Stimulated activated CD8-positive, alpha-beta memory T cell treated with anti-CD3 and anti-CD28 coated beads, Interleukin-12 subunit alpha, Interleukin-12 subunit beta, amount 100 ng/mL, for 4 hours (primary cell): ENCODE results near the gene UGT3A2.
"Not testable (repeated sequence)": the region's sequence is repeated elsewhere in the genome, so short reads cannot be mapped to it uniquely, and the experiment has no call there.

Experiments used
- DNase-seq: peaks from one replicate; pipeline ENCODE4 v3.0.0-alpha.2; 2020; ENCODE audit warnings: low read depth

Gene UGT3A2

DNA sequence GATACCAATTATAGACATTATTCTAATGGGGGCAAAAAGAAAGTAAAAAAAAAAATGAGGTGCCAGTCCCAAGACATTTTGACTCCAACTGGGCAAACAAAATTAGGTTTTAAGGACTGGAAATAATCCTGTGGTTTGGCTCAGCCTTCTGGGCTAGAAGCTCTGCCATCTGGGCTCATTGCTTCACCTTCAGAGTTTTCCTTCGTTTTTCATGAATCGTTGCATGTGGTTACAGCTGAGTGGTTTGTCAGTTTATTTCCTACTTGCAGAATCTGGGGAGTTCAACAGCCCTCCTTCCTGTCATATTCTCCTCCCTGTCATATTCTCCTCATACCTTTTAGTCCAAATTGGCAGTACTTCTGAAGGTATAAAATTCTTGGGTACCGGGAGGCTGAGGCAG, 12.0 kb downstream of the UGT3A2 start:
- no peak for DNase-seq

DNA sequence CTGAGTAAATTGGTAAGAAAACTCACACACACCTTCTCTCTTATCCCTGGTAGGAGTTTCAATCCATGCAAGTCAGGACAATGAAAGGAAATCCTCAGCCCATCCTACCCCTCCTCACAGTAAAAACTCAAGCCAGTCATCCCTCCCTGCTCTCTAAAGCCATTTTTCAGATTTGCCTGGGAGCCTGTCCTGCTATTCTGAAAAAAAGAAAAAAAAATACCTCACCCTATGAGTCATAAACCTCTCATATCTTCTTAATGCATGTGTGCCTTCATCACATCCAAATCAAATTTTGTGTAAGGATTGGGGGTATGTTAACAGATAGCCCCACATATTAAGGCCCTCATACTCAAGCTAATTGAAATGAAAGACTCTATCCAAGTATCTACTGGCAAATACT, 14.1 kb downstream of the UGT3A2 start:
- DNase-seq, result no peak

DNA sequence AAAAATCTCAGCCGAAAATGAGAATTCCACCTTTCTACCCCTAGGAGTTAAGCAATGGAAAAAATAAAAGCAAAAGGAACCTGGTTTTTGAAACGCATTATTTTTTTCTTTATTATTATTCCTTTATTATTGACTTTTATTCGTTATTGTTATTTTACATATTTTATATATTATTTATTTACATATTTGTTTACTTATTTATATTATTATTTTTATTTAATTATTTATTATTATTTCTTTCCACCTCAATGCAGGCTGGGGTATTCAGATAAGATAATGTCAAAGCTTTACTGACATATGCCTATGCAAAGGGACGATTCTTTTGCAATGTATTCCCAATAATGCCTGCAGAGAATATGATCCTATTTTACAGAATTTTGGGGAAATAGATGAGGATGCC, 16.7 kb downstream of the UGT3A2 start:
- DNase-seq, result no peak

DNA sequence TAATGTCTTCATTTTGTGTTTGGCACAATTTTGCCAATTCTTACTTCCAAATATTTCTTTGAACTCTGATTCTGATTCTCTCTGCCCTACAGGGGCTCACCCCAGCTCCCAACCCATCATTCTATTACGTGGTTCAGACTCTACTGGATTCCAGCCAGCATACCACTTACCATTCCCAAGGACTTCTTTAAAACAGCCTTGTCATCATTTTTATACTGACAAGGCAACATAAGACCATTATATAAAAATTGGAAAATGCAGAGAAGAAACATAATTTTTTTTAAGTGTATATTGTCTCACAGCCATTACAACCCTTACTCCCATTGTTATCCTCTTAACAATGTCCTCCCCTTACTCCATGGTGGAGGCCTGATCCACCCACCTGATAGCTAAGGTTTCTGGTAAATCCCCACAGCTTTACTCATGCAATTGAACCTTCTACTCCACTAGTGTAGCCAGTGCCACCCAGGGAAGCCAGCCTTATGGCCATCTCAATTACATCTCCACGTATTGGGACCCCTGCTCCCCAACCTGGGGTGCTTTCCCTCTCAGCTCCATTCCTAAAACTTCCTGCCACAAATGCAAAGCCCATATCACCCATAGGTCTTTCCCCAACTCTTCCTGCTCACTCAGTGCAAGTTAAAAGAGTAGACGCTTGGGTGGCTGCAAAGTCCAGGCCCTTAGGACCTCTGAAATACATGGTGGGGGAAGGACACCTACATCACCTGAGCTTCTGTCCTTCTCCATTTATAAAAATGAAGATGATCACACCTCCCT, 19.1 kb downstream of the UGT3A2 start:
- DNase-seq, result no peak

DNA sequence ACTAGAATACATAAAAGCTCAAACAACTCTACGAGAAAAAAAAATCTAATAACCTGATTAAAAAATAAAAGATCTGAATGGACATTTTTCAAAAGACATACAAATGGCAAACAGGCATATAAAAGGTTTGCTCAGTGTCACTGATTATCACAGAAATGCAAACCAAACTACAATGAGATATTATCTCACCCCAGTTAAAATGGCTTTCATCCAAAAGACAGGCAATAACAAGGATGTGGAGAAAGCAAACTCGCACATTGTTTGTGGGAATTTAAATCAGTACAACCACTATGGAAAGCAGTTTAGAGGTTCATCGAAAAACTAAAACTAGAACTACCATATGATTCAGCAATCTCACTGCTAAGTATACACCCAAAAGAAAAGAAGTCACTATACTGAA, 20.8 kb downstream of the UGT3A2 start:
- no peak for DNase-seq

DNA sequence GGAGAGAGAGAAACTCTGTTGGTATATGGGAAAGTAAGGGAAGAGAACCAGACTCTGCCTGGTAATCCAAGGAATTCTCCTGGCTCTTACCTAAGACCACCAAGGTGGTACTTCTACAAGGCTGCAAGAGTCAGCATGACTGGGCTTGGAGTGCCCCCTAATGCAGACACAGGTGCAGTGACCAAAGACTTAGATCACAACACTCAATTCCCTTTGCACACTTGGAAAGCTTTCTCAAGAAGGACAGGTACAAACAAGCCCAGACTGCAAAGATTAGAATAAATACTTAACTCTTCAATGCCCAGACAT, 25.2 kb downstream of the UGT3A2 start:
- no peak for DNase-seq

DNA sequence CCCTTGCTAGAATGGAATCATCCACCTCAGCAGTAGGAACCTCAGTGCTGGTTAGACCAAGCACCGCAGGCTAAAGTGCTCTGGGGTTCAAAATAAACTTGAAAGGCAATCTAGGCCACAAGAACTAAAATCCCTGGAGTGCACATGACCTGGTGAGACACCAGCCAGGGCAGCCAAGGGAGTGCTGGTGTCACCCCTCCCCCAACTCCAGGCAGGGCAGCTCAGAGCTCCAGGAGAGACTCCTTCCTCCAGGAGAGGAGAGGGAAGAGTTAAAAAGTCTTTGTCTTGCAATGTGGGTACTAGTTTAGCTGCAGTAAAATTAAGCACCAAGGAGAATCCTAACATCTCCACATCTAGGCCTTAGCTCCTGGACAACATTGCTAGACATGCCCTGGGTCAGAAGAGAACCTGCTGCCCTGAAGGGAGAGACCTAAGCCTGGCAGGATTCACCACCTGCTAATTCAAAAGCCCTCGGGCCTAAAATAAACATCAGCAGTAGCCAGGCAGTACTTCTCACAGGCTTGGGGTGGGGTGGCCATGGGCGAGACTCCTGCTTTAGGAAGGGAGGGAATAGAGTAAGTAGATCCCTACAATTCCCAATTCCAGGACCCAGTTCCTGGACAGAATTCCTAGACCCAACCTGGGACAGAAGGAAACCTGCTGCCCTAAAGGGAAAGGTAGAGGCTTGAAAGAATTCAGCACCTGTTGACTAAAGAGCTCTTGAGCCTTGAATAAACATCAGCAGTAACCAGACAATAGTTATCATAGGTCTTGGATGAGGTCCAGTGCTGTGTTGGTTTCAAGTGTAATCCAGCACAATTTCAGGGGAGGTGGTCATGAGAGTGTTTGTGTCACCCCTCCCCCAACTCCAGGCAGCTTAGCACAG, 25.8 kb downstream of the UGT3A2 start:
- no peak for DNase-seq

DNA sequence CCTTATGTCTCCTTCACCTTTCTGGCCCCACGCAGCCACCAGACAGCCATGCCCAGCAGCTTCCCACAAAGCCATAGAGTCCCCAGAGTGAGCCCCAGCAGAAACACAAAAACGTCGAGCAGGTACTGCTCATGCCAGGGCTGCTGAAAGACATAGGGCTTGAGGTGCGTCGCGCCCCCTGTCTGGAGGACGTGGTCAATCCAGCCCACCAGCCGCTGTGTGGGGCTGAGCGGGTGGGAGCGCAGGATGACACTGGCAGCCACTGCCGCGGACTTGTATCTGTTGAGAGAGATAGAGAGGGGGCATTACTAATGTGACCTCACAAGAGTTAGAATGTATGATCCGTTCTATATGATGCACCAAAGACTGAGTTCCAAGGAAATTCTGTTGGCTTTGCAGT, 31.0 kb downstream of the UGT3A2 start:
- no peak for DNase-seq

DNA sequence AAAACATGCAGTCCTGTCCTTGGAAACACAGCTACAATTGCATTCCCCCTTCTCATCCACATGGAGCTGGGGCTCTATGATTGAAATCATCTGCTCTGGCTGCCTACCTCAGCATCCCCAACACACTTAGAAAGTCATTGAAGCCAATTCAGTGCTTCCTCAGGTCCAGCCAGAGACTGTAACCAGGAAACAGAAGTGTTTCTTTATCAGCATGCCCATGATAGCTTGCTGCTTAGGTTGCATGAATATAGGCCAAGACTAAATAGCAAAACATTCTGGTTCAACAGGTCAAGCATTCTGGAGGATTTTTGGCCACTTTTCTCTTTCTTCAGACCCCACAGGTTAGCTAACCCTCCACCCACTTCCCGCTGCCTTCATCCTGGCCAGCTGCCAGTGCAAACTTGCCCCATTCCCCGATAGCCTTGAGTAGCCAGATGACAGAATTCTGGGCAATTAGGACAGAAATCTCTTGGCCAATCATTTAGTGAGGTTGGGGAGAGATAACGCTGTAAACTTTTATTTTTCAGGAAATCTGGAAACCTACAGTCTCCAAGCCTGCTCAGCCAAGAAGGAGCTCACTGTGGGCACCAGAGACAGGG, 32.0 kb downstream of the UGT3A2 start:
- DNase-seq, result not testable (repeated sequence)

DNA sequence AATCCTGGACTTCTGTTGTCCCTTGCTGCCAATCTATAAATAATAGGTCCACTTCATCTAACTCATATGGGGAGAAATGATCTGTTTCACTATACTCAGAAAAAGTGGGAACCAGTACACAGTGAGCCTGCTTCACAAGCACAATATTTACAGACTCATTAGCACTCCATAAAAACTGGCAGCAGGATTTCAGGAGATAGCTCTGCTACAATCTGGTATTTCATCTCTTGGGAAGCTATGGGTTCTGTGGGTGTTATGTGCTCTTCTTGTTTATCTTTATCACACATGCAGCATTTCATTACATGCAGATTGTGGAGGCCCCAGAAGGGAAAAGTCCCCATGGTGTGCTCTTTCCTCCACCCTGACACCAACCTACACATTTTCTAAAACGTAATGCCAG, 33.2 kb downstream of the UGT3A2 start:
- no peak for DNase-seq

DNA sequence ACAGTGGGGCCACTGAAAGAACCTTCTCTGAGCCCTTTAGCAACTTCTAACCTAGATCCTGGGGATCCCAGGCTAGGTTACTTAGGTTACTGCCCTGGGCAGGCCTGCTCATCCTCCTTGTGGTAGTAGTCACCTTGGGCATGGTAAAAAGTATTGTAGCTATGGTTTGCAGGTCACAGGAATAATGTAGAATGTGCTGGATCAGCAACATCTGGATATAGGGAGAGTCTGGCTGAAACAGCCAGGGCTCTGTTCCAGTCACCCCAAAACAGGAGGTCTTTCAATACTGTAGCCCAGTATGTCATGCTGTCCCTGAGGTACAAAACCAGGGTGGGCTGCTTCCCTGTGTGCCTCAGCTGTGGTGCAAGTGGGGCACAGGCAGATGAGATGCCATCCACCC, 33.6 kb downstream of the UGT3A2 start:
- no peak for DNase-seq

DNA sequence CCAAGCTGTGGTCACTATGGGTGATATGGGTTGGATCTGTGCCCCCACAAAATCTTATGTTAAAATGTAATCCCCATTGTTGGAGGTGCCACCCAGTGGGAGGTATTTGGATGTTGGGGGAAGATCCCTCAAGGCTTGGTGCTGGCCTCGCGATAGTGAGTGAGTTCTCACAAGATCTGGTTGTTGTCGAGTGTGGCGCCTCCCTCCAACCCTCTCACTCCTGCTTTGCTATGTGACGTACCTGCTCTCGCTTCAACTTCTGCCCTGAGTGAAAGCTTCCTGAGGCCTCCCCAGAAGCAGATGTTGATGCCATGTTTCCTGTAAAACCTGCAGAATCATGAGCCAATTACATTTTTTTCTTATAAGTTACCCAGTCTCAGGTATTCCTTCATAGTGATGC, 35.5 kb downstream of the UGT3A2 start:
- no peak for DNase-seq

DNA sequence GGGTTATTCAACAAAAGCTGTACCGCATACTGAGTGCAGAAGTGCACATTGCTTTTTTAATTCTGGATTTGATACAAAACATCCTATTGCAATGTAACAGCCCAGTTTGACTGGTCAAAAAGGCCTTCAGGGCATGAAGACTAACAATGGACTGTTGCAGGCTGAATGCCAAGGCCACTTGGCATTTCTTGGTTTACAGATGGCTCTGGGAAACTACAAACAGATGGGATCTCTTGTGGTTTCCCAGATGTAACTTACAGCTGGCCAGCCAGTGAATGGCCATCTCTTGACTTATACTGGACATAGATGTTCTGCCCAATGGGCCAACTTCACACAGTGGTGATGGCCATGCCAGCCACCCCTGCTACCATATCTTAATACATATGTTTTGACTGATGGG, 36.8 kb downstream of the UGT3A2 start:
- no peak for DNase-seq

DNA sequence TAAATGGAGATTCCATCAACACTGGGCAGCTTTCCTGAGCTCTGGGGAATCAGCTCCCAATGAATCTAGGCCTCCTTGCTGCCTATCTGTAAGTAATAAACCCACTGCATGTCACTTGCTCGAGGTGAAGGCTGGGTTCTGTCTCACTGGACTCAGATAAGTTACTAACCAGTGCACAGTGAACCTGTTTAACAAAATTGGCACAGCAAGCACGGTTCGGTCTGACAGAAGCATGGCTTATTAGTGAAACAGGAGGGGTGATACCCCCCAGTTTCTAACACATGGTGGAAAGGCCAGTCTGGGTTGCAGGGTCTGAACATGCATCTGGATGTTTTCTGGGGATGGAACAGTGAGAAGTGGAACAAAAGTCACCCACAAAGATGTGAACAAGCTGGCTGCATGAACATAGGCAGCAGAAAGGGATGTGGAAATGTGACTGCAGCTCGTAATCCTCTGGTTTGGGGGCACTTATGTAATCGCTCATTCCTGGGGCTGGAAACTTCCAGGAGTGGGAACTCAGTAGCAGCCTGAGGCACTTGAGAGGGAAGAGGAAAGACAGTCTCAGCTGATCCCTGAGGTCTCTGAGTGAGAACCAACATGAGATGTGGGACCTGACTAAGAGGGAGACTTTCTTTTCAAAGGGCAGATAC, 37.7 kb downstream of the UGT3A2 start:
- DNase-seq, result no peak

DNA sequence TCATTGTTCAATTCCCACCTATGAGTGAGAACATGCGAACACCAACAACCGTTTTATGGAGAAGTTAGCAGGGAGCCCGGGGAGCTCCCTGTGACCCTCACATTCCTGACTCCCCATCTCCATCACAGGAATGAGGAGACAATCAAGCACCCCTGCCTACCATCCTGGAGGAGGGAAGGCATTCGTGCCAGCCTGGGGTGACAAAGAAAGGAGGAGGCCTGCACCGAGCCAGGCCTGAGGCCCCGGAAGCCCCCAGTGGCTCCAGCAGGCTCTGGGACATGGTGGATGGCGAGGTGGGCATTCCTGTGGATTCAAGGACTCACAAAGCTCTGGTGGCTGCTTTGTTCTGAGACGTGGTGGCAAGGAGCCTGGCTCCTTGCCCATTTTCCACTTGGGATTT, 39.0 kb downstream of the UGT3A2 start:
- no peak for DNase-seq

DNA sequence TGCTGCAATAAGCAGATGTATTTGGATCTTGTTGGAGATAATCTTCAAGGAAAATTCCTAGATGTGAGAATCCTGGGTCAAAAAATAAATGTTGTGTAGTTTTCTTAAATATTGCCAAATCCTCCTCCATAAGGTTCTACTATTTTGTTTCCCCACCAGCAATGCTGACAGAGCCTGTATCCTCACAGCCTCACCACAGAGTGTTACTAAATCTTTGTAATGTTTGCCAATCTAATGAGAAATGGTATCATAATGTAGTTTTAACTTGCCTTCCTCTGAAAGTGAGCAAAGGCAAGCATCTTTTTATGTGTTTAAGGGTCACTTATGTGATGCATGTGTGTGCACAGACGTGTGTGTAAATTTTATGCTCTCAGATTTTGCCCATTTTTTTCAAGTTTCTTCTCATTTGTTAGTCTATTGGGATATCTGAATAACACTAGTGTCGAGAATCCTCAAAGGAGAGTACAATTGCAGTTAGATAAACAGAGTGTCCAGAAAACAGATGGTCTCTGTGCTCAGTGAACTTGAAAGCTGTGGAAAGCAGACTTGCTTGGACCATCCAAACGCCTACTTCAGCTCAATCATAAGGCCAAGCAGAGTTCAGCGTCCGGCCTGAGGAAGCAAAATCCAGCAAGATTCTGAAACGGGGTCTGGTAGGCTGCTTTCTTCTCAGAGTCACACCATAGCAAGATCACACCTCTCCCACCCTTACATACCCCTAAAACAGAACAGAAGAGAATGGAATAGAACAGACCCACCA, 39.8 kb downstream of the UGT3A2 start:
- no peak for DNase-seq

DNA sequence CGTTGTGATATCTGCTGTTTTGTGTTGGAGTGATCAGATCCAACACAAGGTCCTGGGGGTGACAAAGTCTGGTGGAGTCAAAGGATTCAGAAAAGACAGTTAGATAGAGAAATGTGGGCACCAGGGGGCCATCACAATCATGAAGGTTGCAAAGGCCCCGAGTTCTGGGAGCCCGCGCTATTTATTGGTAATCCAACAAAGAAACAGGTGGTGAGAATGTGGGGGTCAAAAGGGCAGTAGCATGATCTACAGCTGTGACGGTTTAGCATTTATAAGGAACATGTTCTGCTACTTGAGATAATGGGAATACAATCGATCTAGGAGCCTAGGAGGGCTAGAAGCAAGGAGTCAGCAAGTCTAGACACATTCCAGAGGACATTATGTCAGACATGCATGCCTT, 44.4 kb downstream of the UGT3A2 start:
- not testable (repeated sequence) for DNase-seq

DNA sequence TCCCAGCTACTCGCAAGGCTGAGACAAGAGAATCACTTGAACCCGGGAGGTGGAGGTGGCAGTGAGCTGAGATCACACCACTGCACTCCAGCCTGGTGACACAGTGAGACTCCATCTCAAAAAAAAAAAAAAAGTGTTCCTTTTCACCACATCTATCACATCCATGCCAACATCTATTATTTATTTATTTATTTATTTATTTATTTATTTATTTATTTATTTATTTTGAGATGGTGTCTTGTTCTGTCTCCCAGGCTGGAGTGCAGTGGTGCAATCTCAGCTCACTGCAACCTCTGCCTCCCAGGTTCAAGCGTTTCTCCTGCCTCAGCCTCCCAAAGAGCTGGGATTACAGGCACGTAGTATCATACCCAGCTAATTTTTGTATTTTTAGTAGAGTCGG, 47.1 kb downstream of the UGT3A2 start:
- DNase-seq, result not testable (repeated sequence)

DNA sequence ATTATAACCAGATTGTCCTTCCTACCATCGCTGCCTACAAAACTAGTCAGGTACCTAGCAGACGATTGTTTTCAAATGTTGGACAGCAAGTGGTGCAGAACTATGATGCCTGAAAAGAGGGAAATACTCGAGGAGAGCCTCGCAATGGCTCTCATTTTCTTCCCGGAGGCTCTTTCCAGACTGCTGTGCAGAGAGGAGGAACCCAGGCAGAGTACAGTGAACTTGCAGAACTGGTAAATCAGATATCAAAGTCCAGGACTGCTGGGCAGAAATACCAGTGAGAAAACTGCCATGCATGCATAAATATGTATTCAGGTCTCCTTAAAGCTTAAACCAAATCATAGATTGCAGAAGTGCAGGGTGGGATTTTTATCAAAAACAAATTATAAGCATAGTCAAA, 49.1 kb downstream of the UGT3A2 start:
- no peak for DNase-seq

DNA sequence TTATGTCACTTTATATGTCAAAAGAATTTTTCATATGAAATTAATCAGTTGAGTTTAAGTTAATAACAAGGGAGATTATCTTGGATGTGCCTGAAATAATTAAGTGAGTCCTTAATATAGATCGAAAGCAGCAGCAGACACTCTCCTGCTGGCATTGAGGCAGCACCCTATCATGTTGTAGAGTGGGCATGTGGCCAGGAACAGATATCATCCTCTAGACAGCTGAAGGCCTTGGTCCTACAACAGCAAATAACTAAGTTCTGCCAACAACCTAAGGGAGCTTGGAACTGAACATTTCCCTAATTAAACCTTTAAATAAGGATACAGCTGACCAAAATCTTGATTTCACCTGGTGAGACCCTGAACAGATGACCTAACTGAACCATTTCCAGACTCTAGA, 49.7 kb downstream of the UGT3A2 start:
- no peak for DNase-seq

DNA sequence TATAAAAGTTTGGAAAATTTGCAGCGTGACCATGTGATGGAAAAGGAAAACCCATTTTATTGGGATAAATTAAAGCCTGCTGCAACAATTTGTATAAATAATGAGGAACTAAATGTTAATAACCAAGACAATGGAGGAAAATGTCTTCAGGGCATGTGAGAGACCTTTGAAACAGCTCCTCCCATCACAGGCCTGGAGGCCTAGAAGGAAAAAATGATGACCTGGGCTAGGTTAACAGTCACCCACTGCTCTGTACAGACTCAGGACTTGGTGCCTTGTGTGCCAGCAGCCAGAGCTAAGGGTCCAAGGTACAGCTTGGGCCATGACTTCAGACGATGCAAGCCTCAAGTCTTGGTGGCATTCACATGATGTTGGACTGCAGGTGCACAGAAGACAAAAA, 53.5 kb downstream of the UGT3A2 start:
- DNase-seq, result no peak

DNA sequence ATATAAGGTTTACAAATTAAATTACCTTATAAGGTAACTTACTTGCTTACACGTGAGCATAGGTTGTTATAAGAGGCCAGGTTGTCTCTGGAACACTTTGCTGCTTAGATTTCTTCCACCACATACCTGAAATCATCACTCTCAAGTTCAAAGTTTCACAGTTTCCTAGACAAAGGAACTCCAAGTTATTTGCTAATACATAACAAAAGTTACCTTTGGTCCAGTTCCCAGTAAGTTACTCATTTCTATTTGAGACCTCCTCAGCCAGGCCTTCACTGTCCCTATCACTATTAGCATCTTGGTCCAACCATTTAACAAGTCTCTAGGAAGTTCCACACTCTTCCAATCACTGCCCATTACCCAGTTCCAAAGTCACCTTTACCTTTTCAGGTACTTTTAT, 57.0 kb downstream of the UGT3A2 start:
- no peak for DNase-seq
